Osteoblast (primary cell): ENCODE measurements around the gene LAMA4. TPM values are rescaled to one million over a fixed set of nuclear protein-coding genes. Genes with fewer than 3 reads are reported as not detected.
A peak's percentile ranks its signal among the peaks of the same experiment; 100 is the strongest.

Experiments used
- DNase-seq: peaks from one replicate; pipeline ENCODE4 v3.0.0; 2011; ENCODE audit warnings: low spot score, mixed read lengths; ENCODE audit not compliant: insufficient read length; ENCODE audit errors: missing footprints
- H2AFZ ChIP-seq: 2 replicates; pipeline ENCODE4 v1.6.0; 2011; ENCODE audit warnings: mild to moderate bottlenecking, low read length
- H3K27ac ChIP-seq: 2 replicates; pipeline ENCODE4 v1.5.1; 2011; ENCODE audit warnings: mild to moderate bottlenecking, low read depth, low read length, moderate library complexity
- H3K27me3 ChIP-seq: 2 replicates; pipeline ENCODE4 v1.6.0; 2012; ENCODE audit warnings: mild to moderate bottlenecking, control low read depth, inconsistent platforms, low read length, moderate library complexity; ENCODE audit not compliant: insufficient read depth
- H3K36me3 ChIP-seq: 2 replicates; pipeline ENCODE4 v1.5.1; 2011; ENCODE audit warnings: mild to moderate bottlenecking, low read length, control low read depth, moderate library complexity; ENCODE audit not compliant: insufficient read depth
- H3K4me1 ChIP-seq: 2 replicates; pipeline ENCODE4 v1.5.1; 2011; ENCODE audit warnings: mild to moderate bottlenecking, low read length, control low read depth, moderate library complexity; ENCODE audit not compliant: insufficient read depth
- H3K4me2 ChIP-seq: 2 replicates; pipeline ENCODE4 v1.6.0; 2011; ENCODE audit warnings: mild to moderate bottlenecking, low read length; ENCODE audit not compliant: insufficient read depth
- H3K4me3 ChIP-seq: fragments of 200-600 bp; sonication (generic); 3 replicates; pipeline ENCODE4 v1.5.1; 2012; ENCODE audit warnings: mild to moderate bottlenecking, low read length, inconsistent platforms; ENCODE audit not compliant: insufficient read depth
- H3K79me2 ChIP-seq: 2 replicates; pipeline ENCODE4 v1.6.0; 2012; ENCODE audit warnings: mild to moderate bottlenecking, low read length, control low read depth, inconsistent platforms; ENCODE audit not compliant: insufficient read depth
- H3K9me3 ChIP-seq: 2 replicates; pipeline ENCODE4 v1.5.1; 2011; ENCODE audit warnings: low read depth, low read length, control low read depth
- H4K20me1 ChIP-seq: 2 replicates; pipeline ENCODE4 v1.6.0; 2012; ENCODE audit warnings: mild to moderate bottlenecking, low read length, control low read depth; ENCODE audit not compliant: insufficient read depth
- CTCF ChIP-seq: IDR thresholded peaks from 2 replicates; pipeline ENCODE4 v1.5.1; 2011; ENCODE audit warnings: mild to moderate bottlenecking, low read depth, low read length, moderate library complexity; ENCODE audit errors: extremely low read depth
- total RNA-seq: library from RNA; depleted of rRNA; stranded (reverse); fragments of >200 nt; gene quantifications from 2 replicates; pipeline ENCODE4 v1.2.3, GENCODE V29; 2012

The LAMA4 gene
- total RNA-seq, 1 donor, result 260 TPM

GRCh38 chr6:112173221-112173804, 81.1 kb downstream of the LAMA4 start:
- peaks cover 99% of the 10 kb centered on the region for H3K36me3 ChIP-seq
- H3K4me2 ChIP-seq, result no peak overlapping the region
- no peak for TF ChIP-seq CTCF
- H3K27ac ChIP-seq, result no peak overlapping the region
- H3K27me3 ChIP-seq, result no peaks in the 10 kb centered on the region
- no peak for DNase-seq
- H3K9me3 ChIP-seq, result no peaks in the 10 kb centered on the region
- no peaks in the 10 kb centered on the region for H3K4me1 ChIP-seq
- H4K20me1 ChIP-seq, result no peaks in the 10 kb centered on the region
- no peaks in the 10 kb centered on the region for H3K79me2 ChIP-seq
- no peak overlapping the region for H2AFZ ChIP-seq
- H3K4me3 ChIP-seq, result no peak overlapping the region

- Histone ChIP-seq H3K79me2 (no peaks in the 10 kb centered on the region), H4K20me1 (no peaks in the 10 kb centered on the region), H3K9me3 (no peaks in the 10 kb centered on the region), H3K27ac (no peak overlapping the region), H3K4me2 (no peak overlapping the region), H3K4me3 (no peak overlapping the region), H2AFZ (no peak overlapping the region), H3K4me1 (no peaks in the 10 kb centered on the region), H3K36me3 (peaks cover 93% of the 10 kb centered on the region), H3K27me3 (no peaks in the 10 kb centered on the region)
- no peak for TF ChIP-seq CTCF
- DNase-seq, result no peak
Measured at GRCh38 chr6:112172540-112172939, 81.8 kb downstream of the LAMA4 start.

GRCh38 chr6:112169541-112169940, 84.8 kb downstream of the LAMA4 start:
- H2AFZ ChIP-seq, result no peak overlapping the region
- H4K20me1 ChIP-seq, result no peaks in the 10 kb centered on the region
- DNase-seq, result no peak
- H3K79me2 ChIP-seq, result no peaks in the 10 kb centered on the region
- H3K36me3 ChIP-seq, result peaks cover 92% of the 10 kb centered on the region
- H3K4me2 ChIP-seq, result no peak overlapping the region
- no peaks in the 10 kb centered on the region for H3K4me1 ChIP-seq
- TF ChIP-seq CTCF, result no peak
- no peaks in the 10 kb centered on the region for H3K27me3 ChIP-seq
- no peak overlapping the region for H3K4me3 ChIP-seq
- no peak overlapping the region for H3K27ac ChIP-seq
- H3K9me3 ChIP-seq, result no peaks in the 10 kb centered on the region

GRCh38 chr6:112163295-112164257, 90.8 kb downstream of the LAMA4 start:
- Histone ChIP-seq H3K27ac (no peak overlapping the region), H3K27me3 (no peaks in the 10 kb centered on the region), H3K79me2 (no peaks in the 10 kb centered on the region), H3K4me3 (no peak overlapping the region), H3K4me1 (no peaks in the 10 kb centered on the region), H3K9me3 (no peaks in the 10 kb centered on the region), H2AFZ (no peak overlapping the region), H3K36me3 (peaks cover 91% of the 10 kb centered on the region), H3K4me2 (no peak overlapping the region), H4K20me1 (no peaks in the 10 kb centered on the region)
- DNase-seq, result peak; percentile 74
- TF ChIP-seq CTCF, result peak; percentile 71
